Panc1 (cell line): ENCODE data around the gene TM7SF3. TPM values are rescaled to one million over a fixed set of nuclear protein-coding genes. Genes with fewer than 3 reads are reported as not detected.
A peak's percentile ranks its signal among the peaks of the same experiment; 100 is the strongest.

ENCODE experiments used
- ATAC-seq: fragments of 200-7000 bp; cut with Tn5 transposase; 2 replicates; pipeline ENCODE4 v1.9.1; 2020; ENCODE audit warnings: mild to moderate bottlenecking, moderate library complexity
- BruUV-seq: library from RNA; stranded (reverse); fragments of 400-500 nt; replicated peaks from 2 replicates; lab custom pipeline; 2021; lab: Mats Ljungman, UMichigan
- CTCF ChIA-PET: fragments of 300-600 bp; sonication (Branson Sonifier 250); formaldehyde crosslinking; loops from one replicate; lab custom pipeline; 2022; ENCODE audit warnings: antibody characterized with exemption; lab: Charles Lee
- POLR2A ChIA-PET: fragments of 300-600 bp; sonication (Branson Sonifier 250); formaldehyde crosslinking; loops from one replicate; lab custom pipeline; 2022; ENCODE audit warnings: antibody characterized with exemption; lab: Charles Lee
- DNase-seq: peaks from one replicate; pipeline ENCODE4 v3.0.0-alpha.2; 2010; ENCODE audit warnings: low read depth, low spot score
- H3K27ac ChIP-seq: 2 replicates; pipeline ENCODE4 v1.5.1; 2011; ENCODE audit warnings: mild to moderate bottlenecking, low read length, inconsistent platforms
- H3K27me3 ChIP-seq: fragments of 200-500 bp; sonication (Bioruptor generic); 2 replicates; pipeline ENCODE4 v1.6.0; 2014; ENCODE audit warnings: low read length, inconsistent platforms; ENCODE audit not compliant: control insufficient read depth, insufficient read depth
- H3K36me3 ChIP-seq: fragments of 200-500 bp; sonication (Bioruptor generic); 2 replicates; pipeline ENCODE4 v1.5.1; 2014; ENCODE audit warnings: inconsistent platforms, mild to moderate bottlenecking, low read length, moderate library complexity; ENCODE audit not compliant: control insufficient read depth, insufficient read depth
- H3K4me1 ChIP-seq: 2 replicates; pipeline ENCODE4 v1.5.1; 2011; ENCODE audit warnings: inconsistent platforms, mild to moderate bottlenecking, low read length, moderate library complexity; ENCODE audit not compliant: control insufficient read depth, insufficient read depth
- H3K4me3 ChIP-seq, 2 experiments: 2 replicates each; pipeline ENCODE4 v1.5.1; 2011 to 2012; ENCODE audit warnings: low read depth in 2 of 2, low read length in 2 of 2, mild to moderate bottlenecking in 2 of 2, inconsistent platforms in 1 of 2, moderate library complexity in 1 of 2
- H3K9me3 ChIP-seq: fragments of 200-500 bp; sonication (Bioruptor generic); 2 replicates; pipeline ENCODE4 v1.5.1; 2014; ENCODE audit warnings: low read depth, mild to moderate bottlenecking, inconsistent platforms, low read length, moderate library complexity; ENCODE audit not compliant: control insufficient read depth, insufficient read depth
- POLR2AphosphoS5 ChIP-seq: IDR thresholded peaks from 2 replicates; pipeline ENCODE4 v1.6.1; 2012; ENCODE audit warnings: mild to moderate bottlenecking, low read depth, low read length, moderate library complexity
- SIN3A ChIP-seq: IDR thresholded peaks from 2 replicates; pipeline ENCODE4 v1.6.1; 2012; ENCODE audit warnings: low read depth, mild to moderate bottlenecking, low read length, moderate library complexity, borderline replicate concordance; ENCODE audit not compliant: insufficient read depth
- TCF7L2 ChIP-seq: IDR thresholded peaks from 2 replicates; pipeline ENCODE4 v1.6.1; 2011; ENCODE audit warnings: mild to moderate bottlenecking, low read depth, low read length, inconsistent platforms
- in situ Hi-C: cut with HindIII; loops from 2 replicates; pipeline ENCODE4 v1.10.0; 2016; ENCODE audit warnings: low sequenced_read_pairs, low pct_unique_long_range_greater_than_20kb
- intact Hi-C: fragments of 100-400 bp; cut with micrococcal nuclease; formaldehyde crosslinking; loops from one replicate; pipeline ENCODE4 v1.10.0; 2022; ENCODE audit not compliant: unreplicated experiment
- total RNA-seq: library from RNA; stranded (reverse); gene quantifications from one replicate; pipeline ENCODE4 v1.2.1, GENCODE V29; 2021; ENCODE audit not compliant: unreplicated experiment
- TF ChIP-seq, protein P1 (sequence below): fragments of 450-650 bp; IDR thresholded peaks from 2 replicates; pipeline ENCODE4 v1.5.1; 2017; ENCODE audit warnings: mild to moderate bottlenecking
- TF ChIP-seq, protein P2 (sequence below), 2 experiments: IDR thresholded peaks; 2 replicates each; pipeline ENCODE4 v1.6.1; 2011 to 2012; ENCODE audit warnings: low read depth in 2 of 2, control low read depth in 1 of 2, low read length in 1 of 2, mild to moderate bottlenecking in 1 of 2, moderate library complexity in 1 of 2; ENCODE audit not compliant: insufficient read depth in 1 of 2

Gene TM7SF3
- total RNA-seq, 1 experiment from 2014 or later: 59.8 TPM

DNA sequence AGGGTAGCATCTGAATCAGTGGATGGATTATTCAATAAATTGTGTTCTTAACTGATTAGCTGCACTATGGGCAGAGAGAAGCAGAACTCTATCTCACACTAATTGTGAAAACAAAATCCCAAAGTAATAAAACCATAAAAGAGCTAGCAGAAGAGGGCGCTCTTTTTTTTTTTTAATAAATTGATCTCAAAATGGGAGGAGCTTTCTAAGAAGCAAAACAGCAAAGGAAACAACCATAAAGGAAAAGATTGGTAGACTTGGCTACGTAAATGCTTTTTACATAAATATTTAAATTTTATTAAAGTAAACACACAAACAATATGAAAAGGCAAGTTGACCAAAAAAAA is 1.5 kb upstream of the TM7SF3 start:
- no peaks in the 10 kb centered on the region for H3K36me3 ChIP-seq
- H3K9me3 ChIP-seq: no peaks in the 10 kb centered on the region
- H3K4me3 ChIP-seq: no peak overlapping the region
- ATAC-seq (no peak), DNase-seq (no peak)
- ChIA-PET CTCF (interaction anchor here (0.6 to 1.9 kb wide), 12 partner anchors 10 to 830 kb away, joined by 3 to 42 read pairs (median 5); no protein-coding TSS in a partner anchor), POLR2A (interaction anchor here (0.6 to 1.0 kb wide), 3 partner anchors 290 to 591 kb away, joined by 3 to 4 read pairs (median 4); no protein-coding TSS in a partner anchor)
- no peaks in the 10 kb centered on the region for H3K27me3 ChIP-seq
- in situ Hi-C loops (no loop called here), intact Hi-C loops (loop anchor here (5.0 to 10.0 kb wide), 2 partner anchors 109 to 292 kb away; no protein-coding TSS in a partner anchor)
- TF ChIP-seq POLR2AphosphoS5: no peak
- TF ChIP-seq, protein P1, sequence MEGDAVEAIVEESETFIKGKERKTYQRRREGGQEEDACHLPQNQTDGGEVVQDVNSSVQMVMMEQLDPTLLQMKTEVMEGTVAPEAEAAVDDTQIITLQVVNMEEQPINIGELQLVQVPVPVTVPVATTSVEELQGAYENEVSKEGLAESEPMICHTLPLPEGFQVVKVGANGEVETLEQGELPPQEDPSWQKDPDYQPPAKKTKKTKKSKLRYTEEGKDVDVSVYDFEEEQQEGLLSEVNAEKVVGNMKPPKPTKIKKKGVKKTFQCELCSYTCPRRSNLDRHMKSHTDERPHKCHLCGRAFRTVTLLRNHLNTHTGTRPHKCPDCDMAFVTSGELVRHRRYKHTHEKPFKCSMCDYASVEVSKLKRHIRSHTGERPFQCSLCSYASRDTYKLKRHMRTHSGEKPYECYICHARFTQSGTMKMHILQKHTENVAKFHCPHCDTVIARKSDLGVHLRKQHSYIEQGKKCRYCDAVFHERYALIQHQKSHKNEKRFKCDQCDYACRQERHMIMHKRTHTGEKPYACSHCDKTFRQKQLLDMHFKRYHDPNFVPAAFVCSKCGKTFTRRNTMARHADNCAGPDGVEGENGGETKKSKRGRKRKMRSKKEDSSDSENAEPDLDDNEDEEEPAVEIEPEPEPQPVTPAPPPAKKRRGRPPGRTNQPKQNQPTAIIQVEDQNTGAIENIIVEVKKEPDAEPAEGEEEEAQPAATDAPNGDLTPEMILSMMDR: peak; percentile 73; the same call in 1 of the 2 replicates
- BruUV-seq: no TSS peak
- no peak overlapping the region; the same call in 1 of the 2 replicates for H3K27ac ChIP-seq
- H3K4me1 ChIP-seq: peaks cover 25% of the 10 kb centered on the region

DNA sequence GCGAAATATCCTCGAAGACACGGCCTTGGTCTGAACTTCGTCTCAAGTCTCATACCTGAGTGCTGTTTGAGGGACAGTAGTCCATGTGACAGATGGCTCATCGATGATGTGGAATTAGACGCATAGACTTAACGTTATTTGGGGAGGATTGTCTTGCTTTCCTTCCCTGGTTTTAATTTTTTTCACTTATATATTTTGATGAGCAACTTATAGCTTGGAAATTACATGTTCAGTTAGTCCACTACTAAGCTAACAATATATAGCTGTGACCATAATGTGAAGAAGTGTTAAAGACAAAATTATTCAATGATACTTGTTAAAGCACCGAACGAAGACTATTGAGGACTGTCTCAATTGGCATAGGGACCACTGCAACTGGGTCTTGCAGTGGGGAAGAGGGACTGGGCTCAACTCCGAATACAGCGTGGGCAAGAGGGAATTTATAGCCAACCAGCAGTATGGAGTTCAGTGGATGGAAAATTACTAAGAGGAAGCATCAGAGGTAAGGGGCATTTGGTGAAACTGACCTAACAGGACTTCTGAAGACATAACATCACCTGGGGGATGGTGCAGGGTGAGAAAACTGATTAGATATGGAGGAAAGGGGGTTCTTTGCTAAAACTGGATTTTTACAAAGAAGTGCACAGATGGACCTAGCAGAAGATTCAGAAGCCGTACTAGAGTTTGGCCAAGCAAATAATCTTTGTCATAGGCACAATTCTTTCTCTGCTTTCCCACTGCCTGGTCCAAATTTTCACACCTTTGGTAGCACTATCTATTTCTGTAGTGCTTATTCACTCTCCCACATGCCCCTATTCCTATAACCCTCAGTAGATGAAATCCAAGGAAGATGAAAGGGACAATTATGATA is 910 bp upstream of the TM7SF3 start:
- CTCF ChIA-PET: interaction anchor here (0.5 to 1.9 kb wide), 10 partner anchors 13 to 829 kb away, joined by 3 to 42 read pairs (median 5); partner anchors contain the start of gene STK38L
- Histone ChIP-seq H3K4me3 (peak overlapping the region; percentile 81 to 96), H3K9me3 (no peaks in the 10 kb centered on the region), H3K27ac (peak overlapping the region; percentile 88), H3K27me3 (no peaks in the 10 kb centered on the region), H3K4me1 (peaks cover 25% of the 10 kb centered on the region), H3K36me3 (no peaks in the 10 kb centered on the region)
- in situ Hi-C loops (no loop called here), intact Hi-C loops (loop anchor here (5.0 to 10.0 kb wide), 4 partner anchors 78 to 292 kb away; partner anchors contain the start of genes FGFR1OP2 and INTS13)
- BruUV-seq: no TSS peak
- TF ChIP-seq, protein P2, sequence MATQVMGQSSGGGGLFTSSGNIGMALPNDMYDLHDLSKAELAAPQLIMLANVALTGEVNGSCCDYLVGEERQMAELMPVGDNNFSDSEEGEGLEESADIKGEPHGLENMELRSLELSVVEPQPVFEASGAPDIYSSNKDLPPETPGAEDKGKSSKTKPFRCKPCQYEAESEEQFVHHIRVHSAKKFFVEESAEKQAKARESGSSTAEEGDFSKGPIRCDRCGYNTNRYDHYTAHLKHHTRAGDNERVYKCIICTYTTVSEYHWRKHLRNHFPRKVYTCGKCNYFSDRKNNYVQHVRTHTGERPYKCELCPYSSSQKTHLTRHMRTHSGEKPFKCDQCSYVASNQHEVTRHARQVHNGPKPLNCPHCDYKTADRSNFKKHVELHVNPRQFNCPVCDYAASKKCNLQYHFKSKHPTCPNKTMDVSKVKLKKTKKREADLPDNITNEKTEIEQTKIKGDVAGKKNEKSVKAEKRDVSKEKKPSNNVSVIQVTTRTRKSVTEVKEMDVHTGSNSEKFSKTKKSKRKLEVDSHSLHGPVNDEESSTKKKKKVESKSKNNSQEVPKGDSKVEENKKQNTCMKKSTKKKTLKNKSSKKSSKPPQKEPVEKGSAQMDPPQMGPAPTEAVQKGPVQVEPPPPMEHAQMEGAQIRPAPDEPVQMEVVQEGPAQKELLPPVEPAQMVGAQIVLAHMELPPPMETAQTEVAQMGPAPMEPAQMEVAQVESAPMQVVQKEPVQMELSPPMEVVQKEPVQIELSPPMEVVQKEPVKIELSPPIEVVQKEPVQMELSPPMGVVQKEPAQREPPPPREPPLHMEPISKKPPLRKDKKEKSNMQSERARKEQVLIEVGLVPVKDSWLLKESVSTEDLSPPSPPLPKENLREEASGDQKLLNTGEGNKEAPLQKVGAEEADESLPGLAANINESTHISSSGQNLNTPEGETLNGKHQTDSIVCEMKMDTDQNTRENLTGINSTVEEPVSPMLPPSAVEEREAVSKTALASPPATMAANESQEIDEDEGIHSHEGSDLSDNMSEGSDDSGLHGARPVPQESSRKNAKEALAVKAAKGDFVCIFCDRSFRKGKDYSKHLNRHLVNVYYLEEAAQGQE (IDR thresholded peaks at IDR 0.05; ENCODE audit: insufficient read depth in 1 of 2, low read depth in 2 of 2, low read length in 1 of 2): no peak
- TF ChIP-seq, protein P1: no peak
- TF ChIP-seq POLR2AphosphoS5: no peak
- no peak for TF ChIP-seq SIN3A
- no peak for TF ChIP-seq TCF7L2
- POLR2A ChIA-PET: interaction anchor here (0.5 to 1.0 kb wide), 3 partner anchors 162 to 291 kb away, joined by 3 to 4 read pairs (median 3); no protein-coding TSS in a partner anchor
- ATAC-seq: peak; percentile 29
- no peak for DNase-seq
